Caco-2 (cell line): ENCODE results near the gene KCNH4. TPM values are rescaled to one million over a fixed set of nuclear protein-coding genes. Genes with fewer than 3 reads are reported as not detected.
"Not testable (repeated sequence)": the region's sequence is repeated elsewhere in the genome, so short reads cannot be mapped to it uniquely, and the experiment has no call there.

Source experiments
- BruUV-seq: library from RNA; stranded (reverse); fragments of 400-500 nt; replicated peaks from 2 replicates; lab custom pipeline; 2021; lab: Mats Ljungman, UMichigan
- CTCF ChIA-PET: fragments of 300-600 bp; sonication (Branson Sonifier 250); formaldehyde crosslinking; loops from one replicate; lab custom pipeline; 2022; ENCODE audit warnings: antibody characterized with exemption; lab: Charles Lee
- POLR2A ChIA-PET: fragments of 300-600 bp; sonication (Branson Sonifier 250); formaldehyde crosslinking; loops from one replicate; lab custom pipeline; 2022; ENCODE audit warnings: antibody characterized with exemption; lab: Charles Lee
- DNase-seq, 2 experiments: peaks; one replicate each; pipeline versions ENCODE4 v3.0.0 to v3.0.0-alpha.2; 2020 to 2022
- H3K27me3 ChIP-seq: replicated peaks from 2 replicates; pipeline ENCODE4 v1.6.0; 2011; ENCODE audit warnings: low read length; ENCODE audit not compliant: control insufficient read depth, insufficient read depth
- H3K36me3 ChIP-seq: 2 replicates; pipeline ENCODE4 v1.5.1; 2011; ENCODE audit warnings: low read length; ENCODE audit not compliant: control insufficient read depth, insufficient read depth
- H3K4me1 ChIP-seq: fragments of 250-450 bp; sonication (Bioruptor Pico); 2 replicates; pipeline ENCODE4 v1.5.1; 2020; ENCODE audit warnings: mild to moderate bottlenecking
- H3K4me3 ChIP-seq: 2 replicates; pipeline ENCODE4 v1.5.1; 2011; ENCODE audit warnings: low read depth, mild to moderate bottlenecking, control low read depth, low read length
- H3K9me3 ChIP-seq: fragments of 250-450 bp; sonication (Bioruptor Pico); 2 replicates; pipeline ENCODE4 v1.5.1; 2020; ENCODE audit warnings: mild to moderate bottlenecking, moderate library complexity
- H3K27ac Mint-ChIP-seq: one replicate; pipeline ENCODE4 v1.8.0; 2022; ENCODE audit warnings: mixed read lengths; ENCODE audit not compliant: unreplicated experiment
- H3K27me3 Mint-ChIP-seq: one replicate; pipeline ENCODE4 v1.8.0; 2022; ENCODE audit warnings: mixed read lengths; ENCODE audit not compliant: insufficient read depth, unreplicated experiment
- H3K36me3 Mint-ChIP-seq: one replicate; pipeline ENCODE4 v1.8.0; 2022; ENCODE audit warnings: mild to moderate bottlenecking, mixed read lengths; ENCODE audit not compliant: insufficient read depth, unreplicated experiment
- H3K4me1 Mint-ChIP-seq: one replicate; pipeline ENCODE4 v1.8.0; 2022; ENCODE audit warnings: low read depth, mixed read lengths; ENCODE audit not compliant: unreplicated experiment
- H3K4me3 Mint-ChIP-seq: one replicate; pipeline ENCODE4 v1.8.0; 2022; ENCODE audit warnings: mild to moderate bottlenecking, moderate library complexity, mixed read lengths; ENCODE audit not compliant: unreplicated experiment
- H3K9me3 Mint-ChIP-seq: one replicate; pipeline ENCODE4 v1.8.0; 2022; ENCODE audit warnings: mixed read lengths; ENCODE audit not compliant: unreplicated experiment
- intact Hi-C: fragments of 100-400 bp; cut with micrococcal nuclease; formaldehyde crosslinking; loops from one replicate; pipeline ENCODE4 v1.10.0; 2022; ENCODE audit not compliant: unreplicated experiment
- total RNA-seq: library from RNA; stranded (reverse); gene quantifications from 2 replicates; pipeline ENCODE4 v1.2.3, GENCODE V29; 2022
- TF ChIP-seq, protein P1 (sequence below), 2 experiments: fragments of 200-600 bp in 1 of 2; IDR thresholded peaks; 1 replicate in 1 of 2; 2 replicates in 1 of 2; pipeline versions ENCODE4 v1.5.1 to v1.8.0; 2011 to 2022; ENCODE audit warnings: antibody characterized with exemption in 1 of 2, control low read depth in 1 of 2, inconsistent platforms in 1 of 2, low read depth in 1 of 2, low read length in 1 of 2, mild to moderate bottlenecking in 1 of 2, moderate library complexity in 1 of 2; ENCODE audit not compliant: insufficient read depth in 1 of 2, severe bottlenecking in 1 of 2, unreplicated experiment in 1 of 2

KCNH4 gene
- total RNA-seq, 1 experiment from 2014 or later, result 0.07 TPM

DNA sequence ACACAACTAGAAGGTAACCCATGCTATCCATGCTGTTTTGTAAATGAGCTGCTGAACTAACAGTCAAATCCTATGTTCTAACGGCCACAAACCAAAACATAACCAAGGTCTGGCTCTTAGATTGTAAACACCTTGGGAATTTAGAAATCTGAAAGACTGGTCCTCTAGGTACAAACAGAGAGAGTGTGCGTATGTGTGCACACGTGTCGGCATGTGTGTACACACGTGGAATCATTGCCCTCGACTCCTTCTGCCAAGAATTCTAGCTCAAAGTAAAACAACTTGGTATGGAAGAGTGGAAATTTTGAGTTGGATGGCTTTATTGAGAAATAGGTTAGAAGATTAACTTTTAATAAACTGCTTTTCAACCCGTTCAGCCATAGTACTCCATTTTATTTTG lies 31.4 kb upstream of the KCNH4 start:
- H3K36me3 Mint-ChIP-seq, result peaks cover 30% of the 10 kb centered on the region
- H3K4me3 Mint-ChIP-seq, result no peak overlapping the region

DNA sequence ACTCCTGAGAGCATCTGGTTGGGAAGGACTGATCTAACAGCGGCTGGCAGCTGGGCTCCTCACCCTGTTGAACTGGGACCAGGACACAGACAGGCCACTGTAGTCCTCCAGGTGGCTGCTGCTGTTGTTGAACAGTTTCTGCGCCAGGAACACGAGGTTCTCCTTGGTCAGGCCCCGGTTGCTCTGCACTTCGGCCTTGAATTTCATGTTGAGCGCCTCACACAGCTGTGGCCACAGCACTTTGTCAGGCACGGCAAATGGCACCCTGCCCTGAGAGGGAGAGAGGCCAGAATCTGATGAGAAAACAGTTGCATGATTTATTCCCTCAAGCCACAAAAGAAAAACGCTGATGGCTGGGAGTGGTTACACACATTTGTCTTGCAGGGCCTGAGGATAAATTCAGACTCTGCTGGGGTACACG lies 31.0 kb upstream of the KCNH4 start:
- H3K27me3 ChIP-seq, H3K4me3 Mint-ChIP-seq, H3K9me3 ChIP-seq, H3K27ac Mint-ChIP-seq, POLR2A ChIA-PET, H3K4me3 ChIP-seq, DNase-seq, intact Hi-C loops, H3K4me1 Mint-ChIP-seq, H3K27me3 Mint-ChIP-seq, H3K36me3 ChIP-seq, BruUV-seq, H3K9me3 Mint-ChIP-seq: not testable (repeated sequence)
- CTCF ChIA-PET, result interaction anchor here (3.8 kb wide), 1 partner anchor 11 kb away, joined by 19 read pairs; no protein-coding TSS in a partner anchor
- peaks cover 26% of the 10 kb centered on the region for H3K36me3 Mint-ChIP-seq
- H3K4me1 ChIP-seq, result peaks cover 15% of the 10 kb centered on the region

More for the DNA sequence above, 31.4 kb upstream of the KCNH4 start:
- H3K4me3 ChIP-seq, result no peak overlapping the region
- peaks cover 15% of the 10 kb centered on the region for H3K4me1 ChIP-seq
- DNase-seq, result no peak
- H3K9me3 ChIP-seq, result no peaks in the 10 kb centered on the region
- no peaks in the 10 kb centered on the region for H3K27me3 ChIP-seq
- TF ChIP-seq, protein P1, sequence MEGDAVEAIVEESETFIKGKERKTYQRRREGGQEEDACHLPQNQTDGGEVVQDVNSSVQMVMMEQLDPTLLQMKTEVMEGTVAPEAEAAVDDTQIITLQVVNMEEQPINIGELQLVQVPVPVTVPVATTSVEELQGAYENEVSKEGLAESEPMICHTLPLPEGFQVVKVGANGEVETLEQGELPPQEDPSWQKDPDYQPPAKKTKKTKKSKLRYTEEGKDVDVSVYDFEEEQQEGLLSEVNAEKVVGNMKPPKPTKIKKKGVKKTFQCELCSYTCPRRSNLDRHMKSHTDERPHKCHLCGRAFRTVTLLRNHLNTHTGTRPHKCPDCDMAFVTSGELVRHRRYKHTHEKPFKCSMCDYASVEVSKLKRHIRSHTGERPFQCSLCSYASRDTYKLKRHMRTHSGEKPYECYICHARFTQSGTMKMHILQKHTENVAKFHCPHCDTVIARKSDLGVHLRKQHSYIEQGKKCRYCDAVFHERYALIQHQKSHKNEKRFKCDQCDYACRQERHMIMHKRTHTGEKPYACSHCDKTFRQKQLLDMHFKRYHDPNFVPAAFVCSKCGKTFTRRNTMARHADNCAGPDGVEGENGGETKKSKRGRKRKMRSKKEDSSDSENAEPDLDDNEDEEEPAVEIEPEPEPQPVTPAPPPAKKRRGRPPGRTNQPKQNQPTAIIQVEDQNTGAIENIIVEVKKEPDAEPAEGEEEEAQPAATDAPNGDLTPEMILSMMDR (IDR thresholded peaks at IDR 0.05; ENCODE audit: insufficient read depth in 1 of 2, low read depth in 1 of 2, low read length in 1 of 2, severe bottlenecking in 1 of 2, unreplicated experiment in 1 of 2), result no peak
- no TSS peak for BruUV-seq
- Mint-ChIP-seq H3K4me1 (peaks cover 5% of the 10 kb centered on the region), H3K27ac (no peak overlapping the region), H3K27me3 (no peaks in the 10 kb centered on the region), H3K9me3 (no peaks in the 10 kb centered on the region)
- ChIA-PET CTCF (interaction anchor here (3.8 kb wide), 1 partner anchor 10 kb away, joined by 19 read pairs; no protein-coding TSS in a partner anchor), POLR2A (no interaction called here)
- H3K36me3 ChIP-seq, result no peaks in the 10 kb centered on the region; the same call in 1 of the 2 replicates
- intact Hi-C loops, result no loop called here

DNA sequence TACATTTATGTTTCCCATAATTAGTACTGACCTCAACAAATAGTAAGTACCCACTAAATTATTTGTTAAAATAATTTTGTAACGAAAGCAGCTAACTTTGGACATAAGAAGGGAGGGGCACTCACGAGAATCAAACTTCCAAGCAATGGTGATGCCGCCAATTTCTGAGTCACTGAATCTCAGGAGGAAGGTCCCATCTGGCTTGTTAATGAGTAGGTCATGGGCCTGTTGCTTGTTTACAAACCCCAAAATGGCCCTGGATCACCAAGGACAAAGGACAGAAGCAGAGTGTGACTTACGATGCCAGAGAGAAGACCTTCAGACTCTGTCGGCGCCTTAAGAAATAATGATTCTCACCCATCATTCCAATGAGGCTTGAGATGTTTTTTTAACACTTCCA lies 29.1 kb upstream of the KCNH4 start:
- Mint-ChIP-seq H3K4me1 (peaks cover 5% of the 10 kb centered on the region), H3K36me3 (peaks cover 37% of the 10 kb centered on the region), H3K4me3 (no peak overlapping the region), H3K27ac (no peak overlapping the region), H3K9me3 (no peaks in the 10 kb centered on the region), H3K27me3 (no peaks in the 10 kb centered on the region)
- H3K36me3 ChIP-seq, result no peaks in the 10 kb centered on the region; the same call in 1 of the 2 replicates
- peaks cover 13% of the 10 kb centered on the region for H3K4me1 ChIP-seq
- DNase-seq, result no peak
- BruUV-seq, result no TSS peak
- ChIA-PET POLR2A (no interaction called here), CTCF (no interaction called here)
- TF ChIP-seq, protein P1 (IDR thresholded peaks at IDR 0.05; ENCODE audit: insufficient read depth in 1 of 2, low read depth in 1 of 2, low read length in 1 of 2, severe bottlenecking in 1 of 2, unreplicated experiment in 1 of 2), result no peak
- no peaks in the 10 kb centered on the region for H3K27me3 ChIP-seq
- intact Hi-C loops, result no loop called here
- no peak overlapping the region for H3K4me3 ChIP-seq
- H3K9me3 ChIP-seq, result no peaks in the 10 kb centered on the region

DNA sequence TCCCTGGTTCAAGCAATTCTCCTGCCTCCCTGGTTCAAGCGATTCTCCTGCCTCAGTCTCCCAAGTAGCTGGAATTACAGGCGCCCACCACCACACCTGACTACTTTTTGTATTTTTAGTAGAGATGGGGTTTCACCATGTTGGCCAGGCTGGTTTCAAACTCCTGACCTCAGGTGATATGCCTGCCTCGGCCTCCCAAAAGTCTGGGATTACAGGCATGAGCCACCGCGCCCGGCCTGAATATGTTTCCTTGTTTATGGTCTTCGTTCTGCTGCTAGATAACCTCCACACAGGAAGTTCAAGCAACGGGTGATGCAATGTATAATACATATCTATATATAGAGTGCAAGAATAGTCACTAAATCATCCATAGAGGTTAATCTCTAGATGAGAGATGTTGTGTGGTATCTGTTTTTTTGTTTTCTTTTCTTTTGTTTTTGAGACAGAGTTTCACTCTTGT lies 25.2 kb upstream of the KCNH4 start:
- Mint-ChIP-seq H3K4me1 (peaks cover 12% of the 10 kb centered on the region), H3K36me3 (peaks cover 60% of the 10 kb centered on the region)
- DNase-seq, H3K27ac Mint-ChIP-seq, POLR2A ChIA-PET, H3K4me3 Mint-ChIP-seq, CTCF ChIA-PET, H3K27me3 Mint-ChIP-seq, H3K4me1 ChIP-seq, H3K4me3 ChIP-seq, intact Hi-C loops, H3K36me3 ChIP-seq, H3K9me3 ChIP-seq, H3K27me3 ChIP-seq, H3K9me3 Mint-ChIP-seq, BruUV-seq: not testable (repeated sequence)
